Pons (tissue), 1 donor: ENCODE results near the gene ATP5PO.
A peak's percentile ranks its signal among the peaks of the same experiment; 100 is the strongest.
"Not testable (repeated sequence)": the region's sequence is repeated elsewhere in the genome, so short reads cannot be mapped to it uniquely, and the experiment has no call there.

Experiments used
- DNase-seq: peaks from one replicate; pipeline ENCODE4 v3.0.0-alpha.2; 2016; ENCODE audit warnings: low spot score

ATP5PO gene

DNA sequence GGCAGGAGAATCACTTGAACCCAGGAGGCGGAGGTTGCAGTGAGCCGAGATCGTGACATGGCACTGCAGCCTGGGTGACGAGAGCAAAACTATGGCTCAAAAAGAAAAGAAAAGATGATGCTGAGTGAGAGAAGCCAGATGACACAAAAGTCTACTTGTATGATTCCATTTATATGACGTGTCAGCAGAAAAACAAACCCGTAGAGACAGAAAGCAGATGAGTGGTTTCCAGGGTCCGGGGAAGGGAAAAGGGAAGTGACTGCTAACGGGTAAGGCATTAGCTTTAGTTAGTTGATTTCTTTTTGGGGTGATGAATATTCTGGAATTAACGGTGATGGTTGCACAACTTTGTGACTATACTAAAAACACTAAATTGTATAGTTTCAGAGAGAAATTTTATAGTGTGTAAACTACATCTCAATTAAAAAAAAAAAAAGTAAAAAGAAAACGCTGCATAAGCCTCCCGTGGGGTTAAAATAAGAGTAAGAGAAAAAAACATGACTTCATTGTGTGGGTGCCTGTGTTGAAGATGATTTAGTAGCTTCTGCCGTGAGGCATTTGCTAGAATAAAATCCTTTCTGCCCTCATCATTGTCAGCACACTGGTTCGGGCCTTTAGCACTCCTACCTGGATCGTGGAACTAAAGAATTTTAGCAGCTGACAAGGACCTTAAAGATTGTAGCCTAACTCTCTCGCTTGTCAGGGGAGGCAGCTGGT is 24.7 kb upstream of the ATP5PO start:
- DNase-seq, result no peak

DNA sequence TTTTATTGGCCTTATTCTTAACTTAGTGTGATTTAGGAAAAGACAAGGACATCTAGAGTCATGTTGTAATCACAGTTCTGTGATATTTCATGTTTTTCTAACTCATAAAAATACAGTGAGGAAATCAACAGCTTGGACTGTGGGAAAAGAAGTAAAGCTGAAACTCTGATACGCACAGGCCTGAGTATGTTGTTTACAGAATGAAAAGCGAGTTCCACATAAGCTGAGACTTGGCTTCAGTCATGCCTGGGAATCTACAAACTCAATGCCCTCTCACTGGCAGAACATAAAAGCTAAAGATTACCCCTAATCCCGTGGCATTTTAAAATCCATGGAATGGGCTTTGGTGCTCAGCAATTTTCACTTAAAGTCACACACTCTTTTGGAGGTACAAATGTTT is 23.6 kb upstream of the ATP5PO start:
- no peak for DNase-seq

DNA sequence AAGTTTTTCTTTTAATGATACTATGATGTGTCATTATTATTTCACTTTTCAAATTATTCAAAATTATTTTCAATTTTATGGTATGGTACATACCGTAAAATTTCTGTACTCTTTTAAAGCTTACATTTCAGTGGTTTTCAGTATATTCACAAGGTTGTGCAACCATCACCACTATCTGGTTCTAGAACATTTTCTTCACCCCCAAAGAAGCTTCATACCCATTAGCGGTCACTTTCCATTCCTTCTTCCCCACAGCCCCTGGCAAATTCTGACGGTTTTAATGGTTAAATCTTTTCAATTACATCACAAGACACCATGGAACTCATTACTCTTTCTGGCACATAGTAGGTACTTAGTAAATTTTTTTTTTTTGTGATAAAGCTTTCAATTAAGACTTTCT is 22.8 kb upstream of the ATP5PO start:
- DNase-seq, result no peak

DNA sequence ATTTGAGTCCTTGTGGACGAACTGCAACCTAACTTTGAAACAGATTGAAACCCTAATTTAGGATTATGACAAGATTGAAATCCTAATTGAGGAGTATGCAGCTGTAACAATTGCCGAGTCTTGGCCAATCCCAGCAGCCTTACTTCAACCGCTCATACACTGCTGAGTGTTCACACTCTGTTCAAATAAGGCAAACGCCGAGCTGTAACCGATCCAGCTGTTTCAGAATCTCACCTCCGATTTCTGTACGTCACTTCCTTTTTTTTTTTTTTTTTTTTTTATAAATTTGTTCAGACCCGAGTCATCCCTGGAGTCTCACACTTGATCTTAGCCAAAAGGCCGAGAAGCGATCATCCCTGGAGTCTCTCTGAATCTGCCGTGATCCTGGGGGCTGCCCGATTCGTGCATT is 22.3 kb upstream of the ATP5PO start:
- DNase-seq, result no peak

DNA sequence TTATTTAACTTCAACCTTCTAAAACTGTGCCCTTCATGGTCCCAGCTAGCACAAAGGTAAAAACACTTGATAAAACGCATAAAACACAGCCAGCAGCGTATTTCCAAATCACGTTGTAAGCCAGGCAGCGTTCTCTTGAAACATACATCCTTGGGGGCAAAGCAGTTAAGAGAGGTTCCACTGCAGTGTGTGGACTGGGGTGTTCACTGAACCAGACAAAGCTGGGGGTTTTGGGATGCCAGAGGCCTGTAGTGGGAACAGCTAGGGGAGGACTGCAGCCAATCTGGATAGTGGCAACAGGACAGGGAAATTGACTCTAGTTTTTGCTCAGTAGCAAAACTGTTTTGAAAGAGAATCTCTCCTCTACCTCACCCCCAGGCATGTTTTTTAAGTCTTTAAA is 21.5 kb upstream of the ATP5PO start:
- no peak for DNase-seq

DNA sequence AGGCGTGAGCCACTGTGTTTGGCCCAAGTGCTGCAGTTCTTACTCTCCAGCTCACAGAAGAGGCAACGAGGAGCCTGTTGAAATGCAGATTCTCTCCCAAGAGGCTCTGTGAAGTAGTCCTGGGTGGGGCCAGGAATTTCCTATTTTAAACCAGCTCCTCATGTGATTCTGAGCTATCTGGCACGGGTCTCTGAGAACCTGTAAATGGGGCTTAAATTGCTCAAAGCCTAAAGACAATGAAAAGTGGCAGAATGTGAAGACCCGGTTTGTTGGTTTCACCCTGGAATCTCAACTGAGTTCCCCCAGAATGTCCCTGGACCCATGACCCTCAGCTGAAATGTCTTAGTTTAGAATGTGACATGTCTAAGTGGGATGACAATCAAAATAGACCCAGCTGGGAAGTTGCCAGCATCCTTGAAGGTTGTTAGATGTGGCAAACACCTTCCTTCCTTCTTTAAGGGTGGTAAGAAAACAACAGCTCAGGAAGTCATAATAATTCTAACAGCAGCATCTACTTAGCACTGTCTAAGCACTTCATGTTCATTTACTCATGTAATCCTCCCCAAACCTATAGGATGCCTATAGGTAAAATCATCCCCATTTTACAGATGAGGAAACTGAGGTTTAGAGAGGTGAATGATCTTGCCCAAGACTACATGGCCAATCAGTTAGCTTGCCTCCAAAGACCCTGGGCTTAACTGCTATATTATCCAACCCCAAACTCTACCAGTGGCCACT is 20.9 kb upstream of the ATP5PO start:
- no peak for DNase-seq

DNA sequence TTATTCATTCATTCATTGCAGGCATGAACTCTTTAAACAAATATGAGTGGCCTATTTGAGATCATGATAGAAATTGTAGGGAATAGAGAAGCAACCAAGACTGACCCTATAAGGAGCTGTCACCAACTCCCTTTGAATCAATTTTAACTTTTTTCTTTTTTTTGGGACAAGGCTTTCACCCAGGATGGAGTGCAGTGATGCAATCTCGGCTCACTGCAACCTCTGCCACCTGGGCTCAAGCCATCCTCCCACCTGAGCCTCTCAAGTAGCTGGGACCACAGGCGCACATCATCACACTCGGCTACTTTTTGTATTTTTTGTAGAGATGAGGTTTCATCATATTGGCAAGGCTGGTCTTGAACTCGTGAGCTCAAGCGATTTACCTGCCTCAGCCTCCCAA is 17.1 kb upstream of the ATP5PO start:
- DNase-seq, result no peak

DNA sequence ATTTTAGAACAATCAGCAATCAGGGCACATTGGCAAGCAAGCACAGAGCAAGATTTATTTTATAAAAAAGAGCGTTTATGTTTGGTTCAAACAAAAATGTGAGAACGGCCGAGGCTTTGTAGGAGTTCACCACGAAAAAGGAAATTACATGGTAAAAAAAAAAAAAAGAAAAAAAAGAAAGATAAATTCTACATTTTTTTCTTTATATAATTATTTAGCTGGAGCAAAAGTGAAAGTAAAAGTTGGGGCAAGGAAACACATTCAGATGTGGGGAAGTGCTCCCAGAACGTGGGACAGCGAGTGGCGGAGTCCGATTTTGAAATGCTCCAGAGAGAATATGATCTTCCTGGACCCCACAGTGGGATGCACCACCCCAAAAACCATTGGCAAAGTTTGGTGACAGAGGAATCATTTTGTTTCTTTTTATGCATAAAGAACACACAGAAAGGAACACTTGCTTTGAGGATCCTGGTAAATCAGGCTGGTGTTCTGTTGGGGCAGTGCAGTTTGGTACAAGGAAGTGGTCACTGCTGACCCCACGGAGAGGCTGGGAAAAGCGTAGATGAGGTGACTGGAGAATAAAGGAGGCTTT is 16.3 kb upstream of the ATP5PO start:
- peak; percentile 33 for DNase-seq

DNA sequence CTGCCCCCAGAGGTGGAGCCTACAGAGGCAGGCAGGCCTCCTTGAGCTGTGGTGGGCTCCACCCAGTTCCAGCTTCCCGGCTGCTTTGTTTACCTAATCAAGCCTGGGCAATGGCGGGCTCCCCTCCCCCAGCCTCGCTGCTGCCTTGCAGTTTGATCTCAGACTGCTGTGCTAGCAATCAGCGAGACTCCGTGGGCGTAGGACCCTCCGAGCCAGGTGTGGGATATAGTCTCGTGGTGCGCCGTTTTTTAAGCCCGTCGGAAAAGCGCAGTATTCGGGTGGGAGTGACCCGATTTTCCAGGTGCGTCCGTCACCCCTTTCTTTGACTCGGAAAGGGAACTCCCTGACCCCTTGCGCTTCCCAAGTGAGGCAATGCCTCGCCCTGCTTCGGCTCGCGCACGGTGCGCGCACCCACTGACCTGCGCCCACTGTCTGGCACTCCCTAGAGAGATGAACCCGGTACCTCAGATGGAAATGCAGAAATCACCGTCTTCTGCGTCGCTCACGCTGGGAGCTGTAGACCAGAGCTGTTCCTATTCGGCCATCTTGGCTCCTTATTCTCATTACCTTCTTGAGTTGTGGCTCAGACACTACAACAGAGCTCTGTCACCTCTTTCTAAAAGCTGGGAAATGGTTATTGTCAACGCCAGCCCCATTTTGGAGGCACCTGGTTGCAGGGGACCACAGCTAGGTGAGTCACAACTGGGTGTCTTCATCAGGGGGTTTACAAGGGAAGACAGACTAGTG is 15.6 kb upstream of the ATP5PO start:
- not testable (repeated sequence) for DNase-seq

DNA sequence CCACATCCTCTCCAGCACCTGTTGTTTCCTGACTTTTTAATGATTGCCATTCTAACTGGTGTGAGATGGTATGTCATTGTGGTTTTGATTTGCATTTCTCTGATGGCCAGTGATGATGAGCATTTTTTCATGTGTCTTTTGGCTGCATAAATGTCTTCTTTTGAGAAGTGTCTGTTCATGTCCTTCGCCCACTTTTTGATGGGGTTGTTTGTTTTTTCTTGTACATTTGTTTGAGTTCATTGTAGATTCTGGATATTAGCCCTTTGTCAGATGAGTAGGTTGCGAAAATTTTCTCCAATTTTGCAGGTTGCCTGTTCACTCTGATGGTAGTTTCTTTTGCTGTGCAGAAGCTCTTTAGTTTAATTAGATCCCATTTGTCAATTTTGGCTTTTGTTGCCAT is 10.6 kb upstream of the ATP5PO start:
- not testable (repeated sequence) for DNase-seq

DNA sequence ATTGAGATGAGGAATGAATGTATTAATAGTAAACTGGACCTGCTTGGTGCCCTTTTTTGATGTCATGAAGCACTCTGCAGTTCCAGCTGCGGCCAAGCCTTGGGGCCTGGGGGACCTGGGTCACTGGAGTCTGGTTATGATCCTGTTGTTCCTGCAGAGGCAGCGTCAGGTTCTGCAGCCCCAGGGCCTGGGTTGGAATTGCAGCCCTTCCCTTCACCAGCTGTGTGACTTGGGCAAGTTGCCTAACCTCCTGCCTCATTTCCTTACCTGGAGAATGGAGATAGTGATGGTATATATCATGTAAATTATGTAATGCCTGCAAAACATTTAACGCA is 9.1 kb upstream of the ATP5PO start:
- DNase-seq, result no peak

DNA sequence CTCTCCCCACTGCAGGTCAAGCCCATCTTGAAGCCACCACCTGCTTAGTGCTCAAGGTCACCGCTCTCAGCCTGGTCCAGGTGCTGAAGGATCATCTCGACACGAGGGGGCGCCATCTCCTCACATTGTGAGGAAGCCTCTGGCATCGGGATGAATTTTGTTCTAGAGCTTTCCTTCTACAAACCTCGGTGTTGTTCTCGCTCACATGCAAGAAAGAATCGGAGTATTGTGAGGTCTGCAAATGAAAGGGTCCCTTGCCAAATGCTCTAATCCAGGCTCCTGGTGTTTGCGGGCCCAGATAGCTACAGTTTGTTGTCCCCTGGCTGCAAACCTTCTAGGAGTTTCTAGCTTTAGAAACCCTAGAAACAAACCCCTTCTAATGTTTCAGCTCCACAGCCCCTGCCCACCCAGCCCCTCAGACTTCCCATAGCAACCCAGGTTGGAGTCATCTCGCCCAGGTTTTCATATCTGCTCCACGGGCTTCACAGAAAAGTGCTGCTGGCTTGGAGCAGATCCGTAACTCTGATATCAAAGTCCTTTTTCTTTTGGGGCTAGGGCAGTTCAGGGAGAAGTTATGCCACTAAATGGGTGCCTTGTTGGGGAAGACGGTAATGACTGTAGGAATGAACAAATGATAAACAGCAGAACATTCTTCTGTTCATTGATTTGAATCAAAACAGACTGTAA is 8.6 kb upstream of the ATP5PO start:
- peak; percentile 94 for DNase-seq

DNA sequence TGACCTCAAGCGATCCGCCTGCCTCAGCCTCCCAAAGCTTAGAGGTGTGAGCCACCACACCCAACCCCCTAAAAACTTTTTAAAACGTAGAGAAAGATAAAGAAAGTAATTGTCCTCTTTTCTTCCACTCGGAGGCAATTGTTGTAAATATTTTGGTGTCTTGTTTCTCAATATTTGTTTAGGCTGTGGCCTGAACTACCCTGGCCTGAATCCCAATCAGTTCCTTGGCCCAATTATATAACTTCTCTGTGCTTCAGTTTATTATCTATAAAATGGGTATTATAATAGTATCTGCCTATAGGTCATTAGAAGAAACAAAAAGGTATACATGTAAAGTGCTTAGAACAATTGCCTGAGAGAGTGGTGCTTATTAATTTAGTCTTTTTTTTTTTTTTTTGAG is 1.8 kb upstream of the ATP5PO start:
- DNase-seq, result no peak

DNA sequence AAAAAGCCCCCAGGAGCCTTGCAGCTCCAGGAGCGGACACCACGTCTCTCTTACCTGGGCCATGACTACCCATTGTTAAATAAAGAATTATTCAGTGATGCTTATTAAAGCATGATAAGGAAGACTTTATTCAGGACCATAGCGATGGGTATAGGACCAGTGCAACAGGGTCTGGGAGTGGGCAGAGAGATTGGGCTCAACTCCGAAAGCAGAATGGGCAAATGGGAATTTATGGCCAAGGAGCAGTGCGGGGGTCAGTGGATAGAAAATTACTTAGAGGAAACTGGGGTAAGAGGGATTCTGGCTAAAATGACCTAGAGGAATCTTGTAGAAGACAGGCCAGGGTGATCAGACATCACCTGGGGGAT is 580 bp upstream of the ATP5PO start:
- DNase-seq, result no peak

DNA sequence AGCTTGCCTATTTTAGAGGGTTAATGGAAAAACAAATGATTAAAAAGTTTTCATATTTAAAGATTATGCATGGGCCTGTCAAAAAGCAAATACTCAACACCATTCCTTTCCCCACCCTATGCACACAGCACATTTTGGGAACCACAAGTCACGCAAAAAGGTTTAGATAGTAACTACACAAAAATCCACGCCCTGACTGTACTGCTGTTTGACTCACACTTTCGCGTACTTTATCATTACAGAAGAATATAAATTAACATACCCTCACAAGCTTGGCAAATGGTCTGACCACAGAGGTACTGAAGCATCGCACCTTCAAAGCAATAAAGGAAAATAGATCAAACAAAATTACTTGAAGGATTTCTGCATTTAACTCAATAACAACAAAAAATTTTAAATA is 1.4 kb downstream of the ATP5PO start:
- no peak for DNase-seq

DNA sequence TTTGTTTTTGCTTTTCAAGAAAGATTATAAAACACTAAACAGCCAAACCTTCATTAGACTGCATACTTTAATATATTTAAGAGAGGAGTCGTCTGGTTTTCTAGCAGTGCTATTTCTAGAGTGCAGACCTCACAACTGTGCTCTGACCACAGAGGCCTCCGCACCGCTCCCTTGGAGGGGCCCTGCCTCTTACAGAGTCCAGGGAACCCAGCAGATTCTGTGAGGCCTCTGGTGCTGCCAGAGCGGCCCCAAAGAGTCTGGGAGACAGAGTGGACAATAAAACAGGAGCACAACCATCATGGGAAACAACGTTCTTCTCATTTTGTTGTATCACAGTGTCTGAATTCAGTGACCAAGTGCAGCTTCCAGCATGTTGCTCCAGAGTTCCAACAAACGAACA is 5.8 kb downstream of the ATP5PO start:
- no peak for DNase-seq

DNA sequence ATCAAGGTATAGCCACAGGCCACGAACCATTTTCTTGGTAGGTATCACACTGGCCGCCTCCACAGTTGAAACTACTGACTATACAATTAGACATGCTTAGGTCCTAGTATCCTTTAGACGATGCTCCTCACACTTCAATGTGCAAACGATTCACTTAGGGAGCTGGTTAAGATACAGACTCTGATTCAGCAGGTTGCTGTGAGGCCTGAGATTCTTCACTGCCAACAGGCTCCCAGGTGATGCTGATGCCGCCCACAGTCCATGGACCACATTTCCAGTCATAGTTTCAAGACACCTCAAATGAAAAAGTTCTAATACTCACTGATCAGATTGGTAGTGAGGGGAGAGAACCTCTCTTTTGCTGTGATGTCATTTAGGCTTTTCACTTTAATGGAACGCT is 6.8 kb downstream of the ATP5PO start:
- DNase-seq, result no peak

DNA sequence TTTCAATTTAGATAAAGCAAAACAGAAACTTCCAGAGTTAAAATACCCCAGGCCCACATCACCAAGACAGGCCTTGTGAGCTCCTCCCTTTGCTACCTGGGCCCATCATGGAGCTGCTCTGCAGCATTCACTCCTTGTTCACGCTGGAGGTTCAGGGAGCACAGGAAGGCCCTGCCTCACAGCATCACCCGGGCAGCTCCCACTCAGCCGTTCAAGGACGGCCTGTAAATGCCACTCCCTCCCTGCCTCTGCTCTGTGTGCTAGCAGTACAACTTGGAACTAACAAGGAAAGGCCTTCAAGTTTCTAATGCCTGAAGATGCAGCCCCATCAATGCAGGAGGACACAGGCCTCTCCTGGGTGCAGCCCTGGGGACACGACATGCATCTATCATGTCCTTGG is 11.6 kb downstream of the ATP5PO start:
- DNase-seq, result no peak

DNA sequence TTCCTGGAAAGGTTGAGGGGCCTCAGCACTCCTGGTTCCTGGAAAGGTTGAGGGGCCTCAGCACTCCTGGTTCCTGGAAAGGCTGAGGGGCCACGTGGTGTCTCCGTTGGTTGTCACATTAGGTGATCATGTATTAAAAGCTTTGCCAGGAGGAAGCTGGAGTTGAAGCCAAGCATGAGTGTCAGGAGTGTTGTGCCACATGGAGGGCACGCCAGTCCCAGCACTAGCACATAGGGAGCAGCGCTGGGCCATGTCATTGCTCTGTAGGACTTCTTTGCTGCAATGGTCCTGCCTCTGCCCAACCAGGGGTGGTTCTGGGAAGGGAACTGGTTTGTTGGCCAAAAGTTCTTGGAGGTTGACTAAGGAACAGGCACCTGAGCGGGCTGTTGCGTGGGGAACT is 13.3 kb downstream of the ATP5PO start:
- no peak for DNase-seq

DNA sequence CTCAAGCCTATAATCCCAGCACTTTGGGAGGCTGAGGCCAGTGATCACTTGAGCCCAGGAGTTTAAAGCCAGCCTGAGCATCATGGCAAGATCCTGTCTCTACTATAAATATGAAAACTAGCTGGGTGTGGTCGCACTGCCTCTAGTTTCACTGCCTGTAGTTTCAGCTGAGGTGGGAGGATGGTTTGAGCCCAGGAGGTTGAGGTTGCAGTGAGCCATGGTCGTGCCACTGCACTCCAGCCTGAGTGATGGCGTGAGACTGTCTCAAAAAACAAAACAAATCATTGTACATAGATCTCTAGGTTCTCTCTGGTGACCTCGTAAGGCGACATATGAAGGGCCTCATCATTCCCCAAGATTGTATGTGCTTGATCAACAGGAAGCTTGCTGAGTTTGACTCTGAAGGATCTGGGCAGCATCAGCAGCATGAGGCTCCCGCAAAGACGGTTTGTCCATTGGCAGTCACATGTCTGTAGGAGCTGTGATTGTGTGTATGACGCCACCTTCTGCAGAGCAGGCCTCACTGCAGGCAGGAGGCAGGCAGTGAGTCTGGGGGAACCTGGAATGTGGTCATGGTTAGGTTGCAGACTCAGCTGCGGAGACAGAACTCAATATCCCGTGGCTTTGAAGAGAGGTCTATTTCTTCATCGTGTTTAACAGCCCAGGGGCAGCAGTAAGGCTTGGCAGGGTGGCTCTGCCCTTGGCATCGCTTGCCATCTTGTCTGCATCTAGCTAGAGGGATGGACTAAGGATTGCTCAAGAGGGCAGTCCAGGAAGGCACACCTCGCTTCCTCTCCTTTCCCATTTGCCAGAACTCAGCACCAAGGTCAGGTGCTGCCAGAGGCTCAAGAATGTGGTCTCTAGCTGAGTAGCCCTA is 14.0 kb downstream of the ATP5PO start:
- DNase-seq, result peak; percentile 76

DNA sequence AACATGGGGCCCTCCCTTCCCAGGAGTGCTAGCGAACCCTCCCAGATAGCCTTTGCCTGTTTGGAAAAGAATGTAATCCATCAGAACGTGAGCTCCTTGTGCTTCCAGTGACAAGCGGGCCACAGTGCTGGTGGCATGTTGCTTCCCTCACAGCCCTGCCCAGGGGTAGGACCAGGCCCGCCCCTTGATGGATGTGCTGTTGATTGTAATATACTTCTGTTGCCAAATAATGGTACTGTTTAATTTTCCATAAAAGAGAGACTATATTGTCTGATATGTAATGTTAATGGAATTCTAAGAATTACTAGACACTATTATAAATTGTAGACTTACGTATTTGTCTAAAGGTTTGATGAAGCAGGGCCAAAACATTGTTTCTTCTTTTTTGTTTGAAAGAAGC is 16.4 kb downstream of the ATP5PO start:
- DNase-seq, result no peak
